Germinal center (tissue), 1 donor: Measurements from ENCODE around the gene SERINC3.
"Not testable (repeated sequence)": the region's sequence is repeated elsewhere in the genome, so short reads cannot be mapped to it uniquely, and the experiment has no call there.

Source experiments
- DNase-seq: peaks from one replicate; pipeline ENCODE4 v3.0.0; 2012; ENCODE audit warnings: mixed read lengths, low spot score

SERINC3 gene

GRCh38 chr20:44491635-44492395 lies 30.1 kb downstream of the SERINC3 start:
- no peak for DNase-seq

DNA sequence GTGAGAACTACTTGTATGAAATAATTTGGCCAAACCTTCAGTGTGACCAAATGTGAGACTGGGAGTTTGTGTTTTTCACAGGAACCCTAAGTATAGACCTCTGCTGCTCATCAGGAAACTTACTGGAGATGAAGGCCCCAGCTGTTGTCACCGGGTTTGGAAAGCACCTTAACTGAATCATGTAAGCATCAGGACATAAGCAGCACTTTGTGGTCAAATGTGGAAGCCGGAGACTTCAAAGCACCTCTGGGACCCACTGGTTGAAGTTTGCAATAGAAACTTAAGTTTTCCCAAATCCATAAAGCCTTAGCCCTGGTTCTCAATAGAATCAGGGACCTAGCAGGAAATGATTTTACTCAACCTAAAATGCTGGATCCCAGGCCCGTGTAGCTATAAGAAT lies 31.9 kb downstream of the SERINC3 start:
- DNase-seq, result no peak

DNA sequence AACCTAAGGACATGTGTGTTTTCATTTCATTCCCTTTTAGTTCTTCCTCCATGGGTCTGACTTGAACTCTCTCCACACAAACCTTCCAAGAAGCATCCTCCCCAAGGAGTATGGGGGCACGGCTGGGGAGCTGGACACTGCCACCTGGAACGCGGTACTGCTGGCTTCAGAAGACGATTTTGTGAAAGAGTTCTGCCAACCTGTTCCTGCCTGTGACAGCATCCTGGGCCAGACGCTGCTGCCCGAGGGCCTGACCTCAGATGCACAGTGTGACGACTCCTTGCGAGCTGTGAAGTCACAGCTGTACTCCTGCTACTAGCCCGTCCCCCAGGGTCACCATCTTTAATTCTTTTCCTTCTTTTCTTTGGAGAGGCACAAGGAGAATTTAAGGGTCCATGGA lies 32.6 kb downstream of the SERINC3 start:
- DNase-seq, result no peak

DNA sequence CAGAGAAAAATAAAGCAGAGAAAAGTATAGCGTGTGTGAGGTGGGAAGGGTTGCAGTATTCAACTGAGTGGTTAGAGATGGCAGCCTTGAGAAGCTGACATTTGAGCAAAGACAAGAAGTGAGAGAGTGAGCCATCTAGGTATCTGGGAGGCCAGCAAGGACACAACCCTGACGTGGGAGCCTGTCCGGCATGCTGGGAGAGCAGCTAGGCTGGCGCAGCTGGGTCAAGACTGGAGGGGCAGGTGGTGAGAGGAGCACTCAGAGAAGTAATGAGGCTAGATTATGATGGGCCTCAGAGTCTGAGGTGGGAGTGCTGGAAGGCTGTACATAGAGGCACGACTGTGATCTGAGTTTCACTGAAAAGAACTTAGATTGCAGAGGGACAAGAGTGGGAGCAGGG lies 33.3 kb downstream of the SERINC3 start:
- no peak for DNase-seq

- no peak for DNase-seq
These were observed 36.1 kb downstream of the SERINC3 start for GRCh38 chr20:44485830-44486198.

GRCh38 chr20:44485078-44485829 lies 36.6 kb downstream of the SERINC3 start:
- DNase-seq, result no peak

DNA sequence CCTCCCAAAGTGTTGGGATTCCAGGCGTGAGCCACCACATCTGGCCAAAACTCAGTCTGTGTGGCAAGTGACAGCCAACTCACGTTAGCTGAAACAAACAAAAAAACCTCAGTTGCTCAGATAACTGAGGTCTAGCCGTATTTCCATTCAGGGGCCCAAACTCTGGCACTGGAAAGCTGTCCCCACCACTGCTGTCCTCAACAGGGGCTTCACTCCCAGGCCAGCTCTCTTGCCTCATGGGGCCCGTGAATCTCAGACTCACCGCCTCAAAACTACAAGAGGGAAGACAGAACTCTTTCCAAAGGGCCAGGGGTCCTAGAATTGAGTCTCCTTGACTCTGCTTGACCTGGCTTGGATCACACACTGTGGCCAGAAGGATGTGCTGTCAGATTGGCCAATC lies 38.8 kb downstream of the SERINC3 start:
- DNase-seq, result no peak

GRCh38 chr20:44481719-44482416 lies 40.0 kb downstream of the SERINC3 start:
- DNase-seq, result no peak

GRCh38 chr20:44480097-44480496 lies 41.8 kb downstream of the SERINC3 start:
- no peak for DNase-seq

DNA sequence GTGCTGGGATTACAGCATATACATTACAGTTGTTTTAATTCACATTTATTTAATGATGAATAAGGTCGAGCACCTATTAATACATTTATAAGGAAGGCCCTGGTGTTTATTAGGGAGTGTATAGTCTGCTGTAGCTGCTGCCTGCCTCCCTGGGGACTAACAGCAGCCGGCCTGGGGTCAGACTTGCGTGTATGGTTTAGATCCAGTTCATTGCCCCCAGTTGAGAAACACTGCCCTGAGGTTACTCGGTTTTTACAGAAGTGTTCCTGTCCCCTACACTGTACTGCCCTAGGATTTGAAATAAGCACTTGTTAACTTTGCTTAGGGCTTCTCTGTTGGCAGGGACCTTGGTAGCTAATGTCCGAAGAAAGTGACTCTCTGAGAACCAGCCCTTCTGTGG lies 42.2 kb downstream of the SERINC3 start:
- peak; percentile 64 for DNase-seq

DNA sequence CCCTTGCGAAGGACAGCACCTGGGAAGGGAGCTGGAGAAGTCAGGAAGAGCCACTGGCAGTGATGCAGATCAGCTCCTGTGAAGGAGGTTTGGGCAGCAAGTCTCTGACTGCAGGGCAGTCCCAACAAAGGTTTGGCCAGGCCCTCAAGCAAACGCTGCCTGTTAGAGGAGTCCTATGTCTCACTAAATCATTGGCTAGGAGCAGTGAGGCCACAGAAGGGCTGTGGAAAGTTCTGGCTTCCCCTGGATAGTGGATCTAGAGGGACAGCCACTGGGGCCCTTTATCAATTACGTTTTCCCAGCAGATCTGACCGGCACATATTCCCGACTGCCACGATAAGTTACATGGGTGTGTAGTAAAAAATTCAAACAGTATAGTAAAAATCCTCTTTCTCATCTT lies 43.7 kb downstream of the SERINC3 start:
- DNase-seq, result no peak

- DNase-seq, result no peak
These were observed 44.7 kb downstream of the SERINC3 start for GRCh38 chr20:44477151-44477550.

DNA sequence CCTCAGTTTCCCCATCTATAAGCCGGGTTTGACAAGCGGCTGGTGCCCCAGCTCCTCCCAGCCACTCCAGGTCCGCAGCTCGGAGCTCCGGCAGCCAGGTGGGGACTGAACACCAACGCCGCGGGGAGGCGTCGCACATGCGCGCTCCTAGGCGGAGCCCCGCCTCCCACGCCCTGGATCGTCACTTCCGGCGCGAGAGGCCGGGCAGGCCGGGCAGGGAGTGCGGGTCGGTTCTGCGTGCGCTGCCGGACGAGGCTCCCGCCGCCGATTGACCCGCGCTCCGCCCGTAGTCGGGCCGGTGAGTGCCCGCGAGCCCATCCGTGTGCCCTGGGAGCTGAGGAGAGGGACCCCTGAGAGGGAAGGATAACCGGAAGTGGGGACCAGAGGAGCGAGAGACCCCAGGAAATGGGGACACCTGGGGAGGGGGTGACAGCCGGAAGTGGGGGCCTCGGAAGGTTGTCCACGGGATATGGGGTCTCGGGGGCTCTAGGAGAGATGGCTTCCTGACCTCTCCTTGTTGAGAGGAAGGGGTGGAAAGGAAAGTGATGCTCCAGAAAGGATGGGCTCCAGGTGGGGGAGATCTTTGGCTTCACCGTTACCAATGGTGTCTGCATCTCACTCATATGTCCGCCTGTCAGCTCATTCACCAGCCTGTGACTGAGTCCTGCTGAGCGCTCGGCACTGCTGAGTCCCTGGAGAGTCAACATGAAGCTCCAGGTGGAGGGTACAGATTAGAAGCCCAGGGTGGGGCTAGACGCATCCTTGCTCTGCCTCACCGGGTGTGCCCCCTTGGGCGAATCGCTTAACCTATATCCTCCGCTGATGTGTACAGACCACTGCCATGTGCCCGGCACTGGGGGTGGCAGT lies 45.9 kb downstream of the SERINC3 start, which contains the start of gene TTPAL:
TSS of gene TTPAL (plus strand) at position 181 of the 867 bp plus-strand sequence. CDS start 4,126 bp downstream, outside the sequence.
- DNase-seq, result peak; percentile 95

- no peak for DNase-seq
These were observed 46.5 kb downstream of the SERINC3 start for GRCh38 chr20:44475372-44475693.

GRCh38 chr20:44472283-44472682 lies 49.6 kb downstream of the SERINC3 start:
- DNase-seq, result not testable (repeated sequence)

DNA sequence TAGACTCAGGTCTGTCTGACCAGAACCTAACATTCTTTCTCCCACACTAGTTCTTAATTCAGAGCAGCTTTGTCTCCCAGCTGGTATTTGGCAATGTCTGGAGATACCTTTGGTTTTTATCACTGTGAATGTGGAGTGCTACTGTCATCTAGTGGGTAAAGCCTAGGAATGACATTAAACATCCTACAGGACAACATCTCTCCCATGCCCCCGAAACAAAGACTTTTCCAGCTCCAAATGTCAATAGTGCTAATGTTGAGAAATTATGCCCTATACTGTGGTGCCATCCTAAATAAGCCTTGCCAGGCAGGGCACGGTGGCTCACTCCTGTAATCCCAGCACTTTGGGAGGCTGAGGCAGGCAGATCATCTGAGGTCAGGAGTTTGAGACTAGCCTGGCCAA lies 50.4 kb downstream of the SERINC3 start:
- DNase-seq, result no peak

DNA sequence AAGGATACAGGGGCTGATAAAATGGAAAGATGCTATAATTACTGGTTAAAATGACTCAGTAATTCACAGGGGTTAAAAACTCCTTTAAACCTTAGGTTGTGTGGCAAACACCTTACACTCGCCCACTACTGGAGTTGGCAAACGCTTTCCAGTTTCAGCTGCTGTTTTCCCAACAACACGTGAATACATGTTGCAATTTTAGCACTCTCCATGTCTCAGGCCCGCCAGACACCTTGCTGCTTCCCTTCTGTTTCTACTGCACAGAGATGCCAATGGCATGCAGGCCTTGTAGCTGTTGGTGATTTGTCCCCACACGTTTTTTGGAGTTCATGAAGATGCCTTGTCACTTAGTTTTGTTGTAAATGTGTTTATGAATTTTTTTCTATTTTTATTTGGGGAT lies 51.5 kb downstream of the SERINC3 start:
- DNase-seq, result no peak

GRCh38 chr20:44468044-44468782 lies 53.7 kb downstream of the SERINC3 start:
- no peak for DNase-seq

DNA sequence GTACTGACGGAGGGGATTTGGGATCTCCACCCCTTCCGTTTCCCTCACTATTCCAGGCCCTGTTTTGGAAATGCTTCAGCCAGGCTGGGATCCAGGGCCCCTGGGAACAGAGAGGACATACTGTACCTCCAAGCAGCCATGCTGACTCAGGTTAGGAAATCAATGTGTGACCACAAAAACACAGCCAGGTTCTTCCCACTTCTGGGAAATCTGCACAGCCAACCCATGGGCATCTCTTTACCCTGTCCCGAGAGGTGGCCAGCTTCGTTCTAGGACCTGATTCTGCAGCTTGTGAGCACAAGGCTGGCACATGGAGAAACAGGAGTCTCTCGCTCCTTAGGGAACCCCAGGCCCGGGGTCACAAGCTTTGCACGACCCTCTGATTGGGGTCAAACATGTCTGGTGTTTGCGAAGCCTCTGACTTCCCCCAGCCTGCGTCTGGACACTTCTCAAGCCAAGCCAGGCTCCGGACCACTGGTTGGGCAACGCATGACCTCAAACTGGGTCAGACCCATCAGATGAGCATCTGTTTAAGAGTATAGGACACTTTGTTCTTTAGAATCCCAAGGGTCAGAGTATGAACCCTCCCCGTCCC lies 54.5 kb downstream of the SERINC3 start:
- no peak for DNase-seq

DNA sequence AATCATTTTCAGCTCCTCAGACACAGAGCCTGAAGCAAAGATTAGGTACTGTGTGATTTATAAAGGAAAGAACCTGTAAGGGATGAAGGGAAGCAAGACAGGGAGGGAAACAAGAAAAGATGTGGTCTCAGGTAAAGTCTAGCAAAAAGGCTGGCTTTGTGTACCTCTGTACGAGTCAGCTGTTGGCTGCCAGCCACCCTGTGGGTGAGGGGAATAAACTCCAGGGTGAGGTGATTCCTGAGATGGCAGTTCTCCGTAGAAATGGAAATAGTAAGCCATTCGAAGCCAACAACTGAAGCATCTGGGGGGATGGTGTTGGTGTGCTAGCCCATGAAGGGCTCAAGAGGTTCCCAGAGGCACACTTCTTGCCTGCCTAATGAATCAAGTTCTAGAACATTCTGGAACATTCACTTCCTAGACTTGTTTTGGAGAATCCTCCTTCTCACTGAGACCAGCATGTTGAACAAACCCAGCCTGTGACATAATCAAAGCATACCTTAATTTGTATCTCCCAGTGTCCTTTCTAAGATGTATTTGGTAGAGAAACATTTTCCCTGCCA lies 56.8 kb downstream of the SERINC3 start:
- DNase-seq, result no peak

DNA sequence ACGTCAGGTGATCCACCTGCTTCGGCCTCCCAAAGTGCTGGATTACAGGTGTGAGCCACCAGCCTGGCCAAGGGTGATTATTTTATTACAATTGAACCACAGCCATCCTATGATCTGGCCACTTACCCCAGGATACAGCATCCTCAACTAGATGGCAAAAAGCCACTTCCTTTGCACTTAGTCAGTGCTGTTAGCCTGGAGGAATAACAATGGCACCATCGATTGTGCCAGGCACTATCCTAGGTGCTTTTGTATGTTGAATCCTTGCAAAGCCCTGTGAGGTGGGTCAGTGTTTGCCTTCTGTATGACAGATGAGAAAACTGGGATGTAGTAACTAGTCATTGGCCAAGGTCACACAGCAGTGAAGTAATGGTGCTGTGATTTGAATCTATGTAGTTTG lies 57.4 kb downstream of the SERINC3 start:
- no peak for DNase-seq
